Cardiac fibroblast (primary cell): ENCODE measurements around the gene TVP23C.

Experiments used
- DNase-seq, 2 donors: peaks; one replicate each; pipeline versions ENCODE4 v3.0.0 to v3.0.0-alpha.2; 2010; ENCODE audit warnings: low read depth in 2 of 2
- H3K4me3 ChIP-seq, 2 donors: replicated peaks in 1 of 2; 1 replicate in 1 of 2; 2 replicates in 1 of 2; pipeline ENCODE4 v1.5.1; 2011; ENCODE audit warnings: low read depth in 2 of 2, low read length in 2 of 2, mild to moderate bottlenecking in 2 of 2, moderate library complexity in 1 of 2
- TF ChIP-seq, protein P1 (sequence below): IDR thresholded peaks from one replicate; pipeline ENCODE4 v1.5.1; 2011; ENCODE audit warnings: low read depth, mild to moderate bottlenecking, low read length, inconsistent platforms

The TVP23C gene

DNA sequence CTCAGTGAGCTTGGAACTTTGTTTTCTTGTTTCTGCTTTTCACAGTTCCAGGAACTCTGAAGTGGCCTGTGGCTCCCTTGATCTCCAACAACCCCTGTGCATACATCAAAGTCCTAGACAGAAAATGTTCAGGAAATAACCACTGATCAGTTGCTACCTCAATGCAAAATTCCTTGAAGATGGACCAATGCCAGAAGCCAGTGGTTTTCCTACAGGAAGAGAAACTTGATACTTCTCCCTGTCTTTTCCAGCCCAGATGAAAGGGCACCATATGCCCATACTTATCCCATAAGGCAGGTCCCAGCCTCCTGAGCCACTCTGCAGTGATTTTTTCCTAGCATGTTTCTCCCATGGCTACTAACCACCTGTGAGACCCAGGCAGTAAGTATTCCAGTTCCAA, 83.6 kb downstream of the TVP23C start:
- no peak overlapping the region for H3K4me3 ChIP-seq
- peak in 1 of 2 donors; percentile 51 for DNase-seq
- TF ChIP-seq, protein P1, sequence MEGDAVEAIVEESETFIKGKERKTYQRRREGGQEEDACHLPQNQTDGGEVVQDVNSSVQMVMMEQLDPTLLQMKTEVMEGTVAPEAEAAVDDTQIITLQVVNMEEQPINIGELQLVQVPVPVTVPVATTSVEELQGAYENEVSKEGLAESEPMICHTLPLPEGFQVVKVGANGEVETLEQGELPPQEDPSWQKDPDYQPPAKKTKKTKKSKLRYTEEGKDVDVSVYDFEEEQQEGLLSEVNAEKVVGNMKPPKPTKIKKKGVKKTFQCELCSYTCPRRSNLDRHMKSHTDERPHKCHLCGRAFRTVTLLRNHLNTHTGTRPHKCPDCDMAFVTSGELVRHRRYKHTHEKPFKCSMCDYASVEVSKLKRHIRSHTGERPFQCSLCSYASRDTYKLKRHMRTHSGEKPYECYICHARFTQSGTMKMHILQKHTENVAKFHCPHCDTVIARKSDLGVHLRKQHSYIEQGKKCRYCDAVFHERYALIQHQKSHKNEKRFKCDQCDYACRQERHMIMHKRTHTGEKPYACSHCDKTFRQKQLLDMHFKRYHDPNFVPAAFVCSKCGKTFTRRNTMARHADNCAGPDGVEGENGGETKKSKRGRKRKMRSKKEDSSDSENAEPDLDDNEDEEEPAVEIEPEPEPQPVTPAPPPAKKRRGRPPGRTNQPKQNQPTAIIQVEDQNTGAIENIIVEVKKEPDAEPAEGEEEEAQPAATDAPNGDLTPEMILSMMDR = no peak

DNA sequence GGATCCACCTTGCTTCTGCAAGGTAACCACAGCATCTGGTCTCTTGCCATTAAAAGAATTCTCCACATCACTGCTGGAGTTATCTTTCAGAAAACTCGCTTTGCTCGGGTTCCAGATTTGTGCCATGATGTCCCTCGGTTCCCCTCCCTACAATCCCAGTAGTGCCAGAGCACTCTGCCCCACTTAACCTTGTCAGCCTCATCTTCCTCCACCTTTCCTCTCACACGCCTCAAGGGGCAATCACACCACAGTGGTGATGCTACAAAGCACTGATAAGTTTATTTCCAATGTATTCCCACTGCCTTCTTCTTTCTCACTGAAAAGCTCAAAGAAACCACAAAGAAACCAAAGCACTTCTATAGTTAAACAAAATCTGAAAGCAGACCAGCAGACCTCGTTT, 84.4 kb downstream of the TVP23C start:
- H3K4me3 ChIP-seq = no peak overlapping the region
- TF ChIP-seq, protein P1 = no peak
- DNase-seq = no peak

DNA sequence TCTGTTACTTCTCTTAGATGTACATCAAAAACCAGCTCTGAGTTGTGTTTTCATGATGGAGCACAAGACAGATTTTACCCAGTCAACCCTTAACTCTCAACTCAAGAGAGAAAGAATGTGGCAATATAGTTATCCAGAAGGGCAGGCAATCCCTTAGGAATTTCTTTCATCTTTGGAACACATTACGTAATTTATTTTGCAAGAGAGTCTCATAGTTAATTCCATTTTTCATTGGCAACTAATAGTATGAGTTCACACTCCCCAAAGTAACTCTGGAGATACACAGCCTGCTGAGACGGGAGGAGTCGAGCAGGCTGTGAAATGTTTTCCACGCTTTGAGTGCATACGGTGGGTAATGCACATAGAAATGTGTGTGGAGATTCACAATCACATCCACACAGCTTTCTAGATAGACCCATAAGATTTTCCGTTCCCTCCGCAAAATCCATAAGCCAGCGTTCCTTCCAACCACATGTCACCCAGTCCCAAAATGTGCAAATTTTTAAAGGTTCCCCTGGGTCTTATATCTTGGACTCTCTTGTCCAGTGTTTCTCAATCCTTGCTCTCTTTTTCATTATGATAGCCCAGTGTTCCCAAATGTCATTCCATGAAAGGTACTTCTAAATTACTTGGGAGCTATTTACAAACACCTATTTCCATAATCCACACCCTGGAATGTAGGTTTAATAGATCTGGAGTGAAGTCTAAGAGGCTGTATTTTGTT, 87.5 kb downstream of the TVP23C start:
- H3K4me3 ChIP-seq = no peak overlapping the region
- TF ChIP-seq, protein P1 = no peak
- peak; percentile 74 to 85 for DNase-seq

DNA sequence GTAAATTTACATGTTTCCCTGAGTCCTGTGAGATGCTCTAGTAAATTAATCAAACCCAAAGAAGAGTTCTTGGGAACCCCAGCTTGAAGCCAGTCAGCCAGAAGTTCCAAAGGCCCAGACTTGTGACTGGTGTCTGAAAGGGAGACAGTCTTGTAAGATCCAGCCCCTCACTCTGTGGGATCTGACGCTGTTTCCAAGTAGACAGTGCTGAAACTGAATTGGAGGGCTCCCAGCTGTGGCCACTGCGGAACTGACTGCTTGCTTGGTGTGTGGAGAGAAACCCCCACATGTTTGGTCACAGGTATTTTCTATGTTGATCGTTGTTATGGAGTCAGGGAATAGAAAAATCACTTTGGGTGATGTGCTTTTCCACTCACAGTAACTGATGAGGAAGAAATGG, 90.4 kb downstream of the TVP23C start:
- TF ChIP-seq, protein P1 = no peak
- no peak overlapping the region for H3K4me3 ChIP-seq
- DNase-seq = no peak

DNA sequence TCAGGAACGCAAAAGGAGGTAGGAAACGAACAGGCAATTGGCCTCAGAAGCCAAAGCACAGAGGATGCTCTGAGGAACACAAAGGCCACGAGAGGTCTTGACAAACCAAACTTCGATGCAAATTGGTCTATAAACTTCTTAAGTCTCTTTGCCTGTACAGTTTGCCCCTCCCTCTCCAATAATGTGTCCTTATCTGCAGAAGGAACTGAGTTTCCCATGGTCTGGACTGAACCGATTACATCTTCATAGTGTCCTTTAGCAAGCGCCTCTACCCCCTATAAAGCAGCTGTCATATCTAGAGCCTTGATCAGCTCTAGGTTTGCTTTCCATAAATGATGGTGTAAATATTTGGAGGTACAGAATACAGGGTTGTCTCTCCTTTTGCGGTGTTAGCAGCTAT, 92.7 kb downstream of the TVP23C start:
- DNase-seq = no peak
- TF ChIP-seq, protein P1 = no peak
- H3K4me3 ChIP-seq = no peak overlapping the region

DNA sequence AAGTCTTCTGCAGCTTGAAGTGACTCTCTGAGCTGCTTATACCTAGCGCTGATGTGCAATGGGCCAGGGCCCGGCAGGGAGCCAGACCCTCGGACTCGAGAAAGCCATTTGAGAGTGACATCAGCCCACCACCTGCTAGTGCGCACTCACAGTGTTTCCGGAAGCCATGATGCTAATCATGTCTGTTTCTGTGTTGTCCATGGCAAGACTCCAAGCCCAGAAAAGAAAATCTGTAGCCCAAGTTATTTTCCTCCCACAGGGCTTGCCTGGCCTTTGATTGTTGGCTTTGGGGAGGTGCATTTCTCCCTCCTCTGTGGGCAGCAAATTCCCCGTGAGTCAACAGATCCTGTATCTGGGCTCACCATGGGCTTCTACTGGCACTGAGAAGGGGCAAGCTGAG, 94.0 kb downstream of the TVP23C start:
- no peak overlapping the region for H3K4me3 ChIP-seq
- DNase-seq = peak; percentile 48 to 85
- TF ChIP-seq, protein P1 = no peak

DNA sequence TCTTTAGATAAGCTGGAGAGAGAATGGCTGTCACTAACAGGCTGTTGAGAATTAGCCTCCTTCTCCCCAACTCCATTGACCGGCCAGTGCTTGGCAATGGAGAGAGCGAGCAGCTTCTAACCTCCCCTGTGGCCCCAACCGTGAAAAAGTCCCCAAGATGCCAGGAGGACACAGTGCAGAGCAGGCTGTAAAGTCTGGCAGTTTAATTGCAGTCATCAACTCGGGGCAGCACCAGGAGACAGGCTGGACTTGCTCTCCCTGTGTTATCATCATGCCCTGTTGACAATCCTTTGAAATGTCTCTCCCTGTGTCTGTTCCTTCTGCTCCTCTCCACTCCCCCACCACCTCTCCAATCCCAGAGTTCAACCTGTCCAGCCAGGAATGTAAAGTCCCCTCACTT, 95.2 kb downstream of the TVP23C start:
- H3K4me3 ChIP-seq = no peak overlapping the region
- no peak for DNase-seq
- TF ChIP-seq, protein P1 = no peak
